Measurements from ENCODE around the gene LMOD3. TPM values are rescaled to one million over a fixed set of nuclear protein-coding genes. Genes with fewer than 3 reads are reported as not detected.
A peak's percentile ranks its signal among the peaks of the same experiment; 100 is the strongest.

LMOD3 gene
- total RNA-seq, 1 donor from 2014 or later: not detected

GRCh38 chr3:69091389-69092029, 30.9 kb downstream of the LMOD3 start:
- DNase-seq (ENCODE audit: low read depth): no peak

DNA sequence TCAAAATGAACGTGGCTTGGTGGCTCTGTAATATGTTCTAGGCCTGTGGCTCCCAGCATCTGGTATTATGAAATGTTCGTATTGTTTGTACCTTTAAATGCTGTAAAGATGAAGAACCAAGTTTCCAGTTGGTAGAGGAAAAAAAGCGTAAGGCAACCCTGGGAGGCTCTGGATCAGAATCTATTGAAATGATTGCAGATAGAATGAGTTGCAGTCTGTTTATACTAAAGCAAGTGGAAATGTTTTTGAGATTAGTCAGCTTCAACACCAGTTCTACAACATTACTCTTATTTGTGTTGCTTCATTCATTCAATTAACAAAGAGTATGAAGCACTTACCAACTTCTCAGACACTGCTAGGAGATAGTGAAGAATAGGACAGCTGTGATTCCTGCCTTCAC, 32.4 kb downstream of the LMOD3 start:
- peak; percentile 95 for DNase-seq (ENCODE audit: low read depth)

DNA sequence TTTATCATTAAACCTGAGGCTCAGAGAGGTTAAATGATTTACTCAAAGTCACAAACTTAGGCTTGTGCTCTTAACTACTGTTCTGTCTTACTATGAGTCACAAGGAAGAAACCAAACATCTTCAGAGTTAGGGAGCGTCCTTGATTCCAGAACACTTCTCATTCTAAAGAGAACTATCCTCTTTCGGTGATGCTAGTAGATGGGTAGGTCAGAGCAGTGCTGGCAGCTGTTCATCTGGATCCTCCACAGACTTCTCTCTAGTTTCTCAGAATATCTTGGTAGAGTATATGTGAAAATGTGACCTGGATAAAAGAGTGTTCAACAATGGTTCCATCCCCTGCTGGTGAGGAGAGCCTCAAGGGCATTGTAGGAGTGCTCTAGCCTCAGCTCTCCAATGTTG, 34.3 kb downstream of the LMOD3 start:
- DNase-seq (ENCODE audit: low read depth): peak; percentile 85

DNA sequence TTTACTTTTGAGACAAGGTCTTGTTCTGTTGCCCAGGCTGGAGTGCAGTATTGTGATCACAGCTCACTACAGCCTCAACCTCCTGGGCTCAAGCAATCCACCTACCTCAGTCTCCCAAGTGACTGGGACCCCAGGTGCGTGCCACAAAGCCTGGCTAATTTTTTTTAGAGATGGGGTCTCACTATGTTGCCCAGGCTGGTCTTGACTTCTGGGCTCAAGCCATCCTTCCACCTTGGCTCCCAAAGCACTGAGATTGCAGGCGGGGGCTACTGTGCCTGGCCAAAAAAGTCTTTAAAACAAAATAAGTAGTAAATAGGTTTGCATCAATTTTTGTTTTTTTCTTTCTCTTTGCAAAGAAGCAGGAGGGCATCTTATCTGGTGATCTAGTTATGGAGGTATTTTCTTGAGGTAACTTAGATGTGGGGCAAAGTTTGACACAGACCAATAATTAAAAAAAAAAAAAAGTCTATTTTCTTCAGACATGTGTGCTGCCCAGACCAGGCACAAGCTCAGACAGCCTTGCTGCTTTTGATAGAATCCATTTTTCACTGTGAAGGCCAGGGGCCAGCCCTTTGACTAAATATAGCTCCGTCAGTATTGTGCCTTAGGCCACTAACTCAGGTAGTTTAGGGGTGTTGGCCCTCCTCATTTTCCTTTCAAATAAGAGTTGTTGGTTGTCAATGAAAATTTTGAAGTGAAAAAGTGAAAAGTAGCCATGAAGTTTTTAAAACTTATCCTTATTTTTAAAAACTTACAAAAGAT, 35.2 kb downstream of the LMOD3 start:
- no peak for DNase-seq (ENCODE audit: low read depth)

- DNase-seq (ENCODE audit: low read depth): peak; percentile 95
Measured at GRCh38 chr3:69085833-69086722, 36.3 kb downstream of the LMOD3 start.

- DNase-seq (ENCODE audit: low read depth): no peak
Measured at GRCh38 chr3:69085168-69085832, 37.1 kb downstream of the LMOD3 start.

DNA sequence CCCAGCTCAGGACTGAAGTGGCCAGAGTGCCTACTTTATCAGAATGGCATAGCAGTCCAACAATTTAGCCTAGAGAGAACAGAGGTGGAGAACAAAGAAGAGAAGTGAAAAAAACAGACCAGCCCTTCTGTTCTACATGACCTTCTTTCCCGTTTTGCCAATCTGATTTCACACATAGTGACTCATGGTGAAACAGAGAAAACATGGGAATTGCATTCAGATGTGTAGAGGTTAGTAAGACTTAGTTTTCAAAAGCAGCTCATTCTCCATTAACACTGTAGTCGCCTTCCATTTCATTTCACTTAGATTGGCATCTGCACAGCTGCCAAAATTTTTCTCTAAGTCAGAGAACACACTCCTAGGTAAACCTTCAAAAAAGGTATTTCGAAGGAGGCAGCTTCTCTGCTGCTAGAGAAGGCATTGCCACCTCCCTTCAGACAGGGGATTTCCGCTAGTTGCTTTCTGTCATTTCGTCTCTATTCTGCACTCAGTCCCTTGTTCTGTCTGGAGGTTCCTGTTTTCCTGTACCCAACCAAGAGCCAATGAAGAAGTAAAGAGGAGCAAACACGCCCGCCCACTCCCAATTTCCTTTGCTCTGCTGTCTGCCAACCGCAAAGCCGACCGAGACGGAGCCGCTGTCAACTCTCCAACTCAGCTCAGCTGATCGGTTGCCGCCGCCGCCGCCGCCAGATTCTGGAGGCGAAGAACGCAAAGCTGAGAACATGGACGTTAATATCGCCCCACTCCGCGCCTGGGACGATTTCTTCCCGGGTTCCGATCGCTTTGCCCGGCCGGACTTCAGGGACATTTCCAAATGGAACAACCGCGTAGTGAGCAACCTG, 37.8 kb downstream of the LMOD3 start, which contains the start of gene ARL6IP5:
Gene ARL6IP5 (plus strand): TSS at position 612 of the 842 bp plus-strand sequence. CDS start 111 bp downstream, at position 723.
- DNase-seq (ENCODE audit: low read depth): peak; percentile 96

- DNase-seq (ENCODE audit: low read depth): peak; percentile 88
Measured at GRCh38 chr3:69082805-69083204, 39.6 kb downstream of the LMOD3 start.

- DNase-seq (ENCODE audit: low read depth): no peak
Measured at GRCh38 chr3:69082361-69082760, 40.0 kb downstream of the LMOD3 start.

DNA sequence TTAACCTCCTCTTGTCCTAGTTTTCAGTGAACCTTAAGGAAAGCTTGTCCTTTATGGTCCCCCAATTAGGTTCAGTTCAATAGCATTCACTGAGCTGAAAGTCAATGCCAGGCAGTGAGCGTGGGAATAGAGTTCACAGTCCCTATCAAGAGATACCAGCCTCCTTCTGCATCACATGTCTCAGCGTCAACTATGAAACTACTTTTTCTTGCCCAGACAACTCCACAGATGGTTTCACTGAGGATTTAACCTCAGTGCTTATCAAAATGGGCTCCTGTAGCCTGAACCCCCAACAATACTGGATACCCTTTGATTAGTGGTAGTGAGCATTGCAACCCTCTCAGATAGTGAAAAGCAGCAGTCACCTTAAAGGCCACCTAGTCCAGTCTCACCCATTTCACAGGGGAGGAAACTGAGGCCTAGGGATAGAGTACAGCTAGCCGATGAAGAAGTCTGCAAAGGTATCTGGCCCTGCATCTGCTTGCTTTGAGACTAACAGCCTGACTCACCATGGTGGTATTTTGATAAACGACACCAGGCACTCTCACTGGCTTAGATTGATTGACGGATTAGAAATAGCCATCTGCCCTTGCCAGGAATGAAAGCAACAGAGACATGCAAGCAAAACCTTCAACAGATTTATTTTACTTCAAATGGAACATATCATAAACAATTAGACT, 40.7 kb downstream of the LMOD3 start:
- DNase-seq (ENCODE audit: low read depth): peak; percentile 72

- peak; percentile 70 for DNase-seq (ENCODE audit: low read depth)
Measured at GRCh38 chr3:69080233-69080920, 42.0 kb downstream of the LMOD3 start, which contains the start of gene UBA3. UBA3 (minus strand) TSS chr3:69080365; CDS start chr3:69080353, 12 bp downstream.

GRCh38 chr3:69079269-69080159, 42.9 kb downstream of the LMOD3 start:
- DNase-seq (ENCODE audit: low read depth): no peak

DNA sequence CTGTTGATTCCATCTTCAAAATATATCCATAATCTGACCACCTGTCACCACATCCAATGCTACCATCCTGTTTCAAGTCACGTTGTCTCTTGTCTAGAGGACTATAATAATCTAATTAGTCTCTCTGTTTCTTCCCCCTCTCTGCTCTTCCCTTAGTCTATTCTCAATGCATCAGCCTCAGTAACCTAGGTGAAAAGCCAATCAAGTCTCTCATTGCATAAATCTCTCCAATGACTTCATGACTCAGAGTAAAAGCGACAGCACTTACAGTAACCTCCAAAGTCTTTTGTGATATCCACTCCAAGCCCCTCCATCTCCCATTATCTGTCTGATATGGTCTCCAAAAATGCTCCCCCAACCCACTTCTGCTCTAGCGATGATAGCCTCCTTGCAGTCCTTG, 49.5 kb downstream of the LMOD3 start:
- DNase-seq (ENCODE audit: low read depth): no peak

DNA sequence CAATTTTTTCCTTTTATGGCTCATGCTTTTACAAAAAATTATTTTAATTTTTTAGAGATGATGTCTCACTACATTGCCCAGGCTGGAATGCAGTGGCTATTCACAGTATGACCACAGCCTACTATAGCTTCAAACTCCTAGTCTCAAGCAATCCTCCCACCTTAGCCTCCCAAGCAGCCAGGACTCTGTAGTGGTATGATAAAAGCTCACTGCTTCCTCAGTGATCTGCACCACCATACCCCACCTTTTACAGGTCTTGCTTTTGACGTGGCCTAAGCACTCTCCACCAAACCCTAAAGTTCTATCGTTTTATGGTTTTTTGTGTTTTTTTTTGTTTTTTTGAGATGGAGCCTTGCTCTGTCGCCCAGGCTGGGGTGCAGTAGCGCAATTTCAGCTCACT, 56.3 kb downstream of the LMOD3 start:
- DNase-seq (ENCODE audit: low read depth): no peak

GRCh38 chr3:69065318-69065964, 57.0 kb downstream of the LMOD3 start:
- no peak for DNase-seq (ENCODE audit: low read depth)

DNA sequence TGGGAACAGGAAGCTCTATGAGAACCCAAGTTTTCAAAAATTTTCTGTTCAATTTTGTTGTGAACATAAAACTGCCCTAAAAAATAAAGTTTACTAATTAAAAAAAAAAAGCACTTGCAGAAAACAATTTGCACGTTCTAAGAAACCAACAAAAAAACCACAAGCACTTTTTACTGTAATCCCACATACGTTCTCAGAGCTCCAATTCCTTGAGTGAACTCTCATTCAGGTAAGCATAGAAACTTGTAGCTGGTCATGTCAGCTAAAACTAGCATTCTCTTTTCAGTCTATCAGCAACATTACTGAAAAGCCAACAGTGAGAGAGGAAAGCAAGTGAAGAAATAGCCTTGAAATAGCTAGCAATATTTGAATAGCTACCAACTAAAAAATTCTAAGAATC, 58.8 kb downstream of the LMOD3 start:
- DNase-seq (ENCODE audit: low read depth): no peak

DNA sequence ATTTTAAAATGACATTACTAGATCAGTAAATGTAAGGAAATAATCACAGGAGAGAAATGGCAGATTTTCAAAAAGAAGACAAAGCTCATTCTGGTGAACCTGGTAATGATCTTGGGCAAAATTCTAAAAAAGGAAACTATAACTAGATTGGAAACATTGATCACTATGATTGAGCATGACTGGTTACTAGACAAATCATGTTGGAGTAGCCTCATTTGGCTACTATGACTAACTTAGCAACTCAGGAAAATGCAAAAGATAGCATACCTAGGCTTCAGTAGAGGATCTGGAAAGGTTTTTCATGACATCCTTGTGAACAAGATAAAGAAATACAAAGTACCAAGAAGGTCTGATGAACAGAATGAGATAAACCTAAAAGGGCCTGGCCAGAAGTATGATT, 62.7 kb downstream of the LMOD3 start:
- no peak for DNase-seq (ENCODE audit: low read depth)

DNA sequence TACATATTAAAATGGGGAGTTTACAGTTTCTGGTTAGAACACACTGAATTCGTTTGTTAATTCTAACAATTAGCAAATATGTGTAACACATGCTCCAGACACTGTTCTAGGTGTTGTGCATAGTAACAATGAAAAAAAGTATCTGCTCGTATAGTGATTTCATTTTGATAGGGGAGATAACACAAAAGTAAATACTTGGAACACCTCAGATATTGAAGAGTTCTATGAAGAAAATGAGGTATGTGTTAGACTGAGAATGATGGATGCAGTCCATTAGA, 63.5 kb downstream of the LMOD3 start:
- DNase-seq (ENCODE audit: low read depth): no peak
